Keratinocyte (primary cell): ENCODE data around the gene SPATS2L. TPM values are rescaled to one million over a fixed set of nuclear protein-coding genes. Genes with fewer than 3 reads are reported as not detected.

Experiments used
- DNase-seq: peaks from one replicate; pipeline ENCODE4 v3.0.0-alpha.2; 2011; ENCODE audit warnings: low read depth, missing footprints, low spot score
- FAIRE-seq: peaks from 2 replicates; lab custom pipeline; 2011; peaks lifted over from hg19 to GRCh38; lab: Jason Lieb, UNC
- H2AFZ ChIP-seq: 2 replicates; pipeline ENCODE4 v1.6.0; 2012; ENCODE audit warnings: low read length, control low read depth, inconsistent platforms; ENCODE audit not compliant: control insufficient read depth
- H3K27ac ChIP-seq: 2 replicates; pipeline ENCODE4 v1.5.1; 2011; ENCODE audit warnings: low read length; ENCODE audit not compliant: control insufficient read depth, insufficient read depth
- H3K27me3 ChIP-seq: 3 replicates; pipeline ENCODE4 v1.6.0; 2011; ENCODE audit warnings: low read length; ENCODE audit not compliant: control insufficient read depth, insufficient read depth; ENCODE audit errors: extremely low read depth
- H3K36me3 ChIP-seq, 2 experiments: 2 replicates in 1 of 2; 3 replicates in 1 of 2; pipeline ENCODE4 v1.5.1; 2011; ENCODE audit warnings: low read length in 2 of 2, mild to moderate bottlenecking in 1 of 2; ENCODE audit not compliant: control insufficient read depth in 2 of 2, insufficient read depth in 2 of 2; ENCODE audit errors: extremely low read depth in 1 of 2
- H3K4me1 ChIP-seq: 3 replicates; pipeline ENCODE4 v1.5.1; 2011; ENCODE audit warnings: low read length; ENCODE audit not compliant: control insufficient read depth, insufficient read depth; ENCODE audit errors: extremely low read depth
- H3K4me2 ChIP-seq: 3 replicates; pipeline ENCODE4 v1.6.0; 2011; ENCODE audit warnings: low read depth, low read length; ENCODE audit not compliant: control insufficient read depth, insufficient read depth; ENCODE audit errors: extremely low read depth
- H3K4me3 ChIP-seq, 3 experiments: fragments of 200-600 bp in 1 of 3; sonication (generic) in 1 of 3; 2 replicates in 2 of 3; 3 replicates in 1 of 3; pipeline ENCODE4 v1.5.1; 2011 to 2016; ENCODE audit warnings: low read length in 3 of 3, mild to moderate bottlenecking in 3 of 3, control low read depth in 2 of 3, inconsistent platforms in 1 of 3, low read depth in 1 of 3, mixed read lengths in 1 of 3, mixed run types in 1 of 3, moderate library complexity in 1 of 3; ENCODE audit not compliant: control insufficient read depth in 2 of 3, insufficient read depth in 2 of 3; ENCODE audit errors: extremely low read depth in 1 of 3
- H3K79me2 ChIP-seq: 2 replicates; pipeline ENCODE4 v1.6.0; 2012; ENCODE audit warnings: low read length; ENCODE audit not compliant: control insufficient read depth, insufficient read depth
- H3K9ac ChIP-seq: 3 replicates; pipeline ENCODE4 v1.6.0; 2011; ENCODE audit warnings: low read length; ENCODE audit not compliant: control insufficient read depth, insufficient read depth; ENCODE audit errors: extremely low read depth
- H3K9me1 ChIP-seq: 3 replicates; pipeline ENCODE4 v1.6.0; 2011; ENCODE audit warnings: low read length; ENCODE audit not compliant: control insufficient read depth, insufficient read depth; ENCODE audit errors: extremely low read depth
- H3K9me3 ChIP-seq: 2 replicates; pipeline ENCODE4 v1.5.1; 2012; ENCODE audit warnings: low read depth, low read length; ENCODE audit not compliant: control insufficient read depth
- H4K20me1 ChIP-seq: 3 replicates; pipeline ENCODE4 v1.6.0; 2011; ENCODE audit warnings: low read length; ENCODE audit not compliant: control insufficient read depth, insufficient read depth; ENCODE audit errors: extremely low read depth
- EZH2 ChIP-seq: IDR thresholded peaks from one replicate; pipeline ENCODE4 v1.6.1; 2012; ENCODE audit warnings: inconsistent platforms, mild to moderate bottlenecking, low read length, moderate library complexity
- dilution Hi-C: fragments of 300-500 bp; cut with MboI; formaldehyde crosslinking; loops from one replicate; pipeline ENCODE4 v1.7.0; 2020; ENCODE audit warnings: low sequenced_read_pairs; ENCODE audit not compliant: extremely low pct_ligation_motif_present
- polyA plus RNA-seq, 5 experiments: library from polyadenylated mRNA; depleted of rRNA in 3 of 5; stranded (reverse) in 3 of 5; stranded (forward) in 1 of 5; unstranded in 1 of 5; fragments of >200 nt; gene quantifications; 1 replicate in 1 of 5; 2 replicates in 3 of 5; 3 replicates in 1 of 5; pipeline versions ENCODE4 v1.2.1 to v1.2.3, GENCODE V29; 2011 to 2012; ENCODE audit warnings: missing spikeins in 2 of 5, low read depth in 1 of 5, low replicate concordance in 1 of 5
- TF ChIP-seq, protein P1 (sequence below), 3 experiments: IDR thresholded peaks in 1 of 3; conservative IDR thresholded peaks in 1 of 3; optimal IDR thresholded peaks in 1 of 3; 2 replicates in 2 of 3; 3 replicates in 1 of 3; pipeline versions ENCODE3 to v1.5.1; 2011; ENCODE audit warnings: low read length in 3 of 3, mild to moderate bottlenecking in 3 of 3, moderate library complexity in 2 of 3, control low read depth in 1 of 3, inconsistent platforms in 1 of 3; ENCODE audit not compliant: insufficient read depth in 2 of 3; ENCODE audit errors: extremely low read depth in 1 of 3

The SPATS2L gene
- polyA plus RNA-seq, 1 donor (not counting 4 experiments of a cell fraction or from before 2014, with no cell fraction given) = 95.3 TPM

DNA sequence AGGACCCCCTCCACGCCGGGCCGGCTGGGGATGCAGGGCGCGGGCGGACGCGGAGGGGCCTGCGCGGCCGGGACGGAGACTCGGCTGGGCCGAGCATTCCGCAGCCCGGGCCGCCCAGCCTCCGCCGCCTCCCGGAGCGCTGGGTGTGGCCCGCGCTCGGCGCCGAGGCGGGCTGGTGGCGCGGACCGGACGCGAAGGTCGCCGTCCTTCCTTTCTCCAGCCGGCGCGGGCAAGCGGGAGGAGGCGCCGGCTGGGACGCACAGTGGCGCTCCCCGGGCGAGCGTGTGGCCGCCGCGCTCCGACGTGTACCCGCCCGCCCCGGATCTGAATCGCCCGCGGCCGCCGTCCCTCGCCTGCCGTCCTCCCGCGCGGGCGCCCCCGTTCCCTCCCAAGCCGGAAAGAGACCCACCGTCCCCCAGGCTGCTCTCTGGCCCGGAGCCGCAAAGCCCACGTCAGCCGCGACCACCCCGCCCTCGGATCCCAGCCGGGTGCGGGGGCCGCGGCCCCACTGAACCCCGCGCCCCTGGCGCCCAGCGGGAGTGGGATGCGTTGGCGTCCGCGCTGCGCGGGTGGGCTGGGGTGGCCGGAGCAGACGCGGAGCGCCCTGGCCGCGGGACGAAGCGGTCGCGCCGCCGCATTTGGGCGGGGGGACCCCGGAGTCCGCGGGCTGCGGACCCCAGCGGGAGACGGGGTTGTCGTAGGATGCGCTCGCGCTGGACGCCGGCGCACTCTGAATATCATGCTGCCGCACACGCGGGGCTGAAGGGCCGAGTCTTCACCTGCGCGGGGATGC, 634 bp downstream of the SPATS2L start:
- dilution Hi-C loops = no loop called here
- peaks cover 40% of the 10 kb centered on the region for H3K4me1 ChIP-seq
- peak overlapping the region; percentile 70 to 74 (median 73) for H3K4me3 ChIP-seq
- no peaks in the 10 kb centered on the region for H3K36me3 ChIP-seq
- H3K27me3 ChIP-seq = no peaks in the 10 kb centered on the region
- FAIRE-seq (no peak), DNase-seq (no peak)
- peak overlapping the region; percentile 82 for H3K4me2 ChIP-seq
- H3K9me1 ChIP-seq = peaks cover 2% of the 10 kb centered on the region
- no peaks in the 10 kb centered on the region for H4K20me1 ChIP-seq
- TF ChIP-seq EZH2 = no peak
- TF ChIP-seq, protein P1, sequence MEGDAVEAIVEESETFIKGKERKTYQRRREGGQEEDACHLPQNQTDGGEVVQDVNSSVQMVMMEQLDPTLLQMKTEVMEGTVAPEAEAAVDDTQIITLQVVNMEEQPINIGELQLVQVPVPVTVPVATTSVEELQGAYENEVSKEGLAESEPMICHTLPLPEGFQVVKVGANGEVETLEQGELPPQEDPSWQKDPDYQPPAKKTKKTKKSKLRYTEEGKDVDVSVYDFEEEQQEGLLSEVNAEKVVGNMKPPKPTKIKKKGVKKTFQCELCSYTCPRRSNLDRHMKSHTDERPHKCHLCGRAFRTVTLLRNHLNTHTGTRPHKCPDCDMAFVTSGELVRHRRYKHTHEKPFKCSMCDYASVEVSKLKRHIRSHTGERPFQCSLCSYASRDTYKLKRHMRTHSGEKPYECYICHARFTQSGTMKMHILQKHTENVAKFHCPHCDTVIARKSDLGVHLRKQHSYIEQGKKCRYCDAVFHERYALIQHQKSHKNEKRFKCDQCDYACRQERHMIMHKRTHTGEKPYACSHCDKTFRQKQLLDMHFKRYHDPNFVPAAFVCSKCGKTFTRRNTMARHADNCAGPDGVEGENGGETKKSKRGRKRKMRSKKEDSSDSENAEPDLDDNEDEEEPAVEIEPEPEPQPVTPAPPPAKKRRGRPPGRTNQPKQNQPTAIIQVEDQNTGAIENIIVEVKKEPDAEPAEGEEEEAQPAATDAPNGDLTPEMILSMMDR (optimal IDR thresholded peaks at IDR 0.05 in 1 of 3, IDR thresholded peaks at IDR 0.05 in 1 of 3, conservative IDR thresholded peaks at IDR 0.05 in 1 of 3; ENCODE audit: extremely low read depth in 1 of 3, insufficient read depth in 2 of 3, low read length in 3 of 3) = no peak
- peak overlapping the region; percentile 67 for H3K27ac ChIP-seq
- H3K9ac ChIP-seq = peak overlapping the region; percentile 78
- H3K79me2 ChIP-seq = peaks cover 53% of the 10 kb centered on the region
- H3K9me3 ChIP-seq = no peaks in the 10 kb centered on the region
- H2AFZ ChIP-seq = peak overlapping the region; percentile 44

DNA sequence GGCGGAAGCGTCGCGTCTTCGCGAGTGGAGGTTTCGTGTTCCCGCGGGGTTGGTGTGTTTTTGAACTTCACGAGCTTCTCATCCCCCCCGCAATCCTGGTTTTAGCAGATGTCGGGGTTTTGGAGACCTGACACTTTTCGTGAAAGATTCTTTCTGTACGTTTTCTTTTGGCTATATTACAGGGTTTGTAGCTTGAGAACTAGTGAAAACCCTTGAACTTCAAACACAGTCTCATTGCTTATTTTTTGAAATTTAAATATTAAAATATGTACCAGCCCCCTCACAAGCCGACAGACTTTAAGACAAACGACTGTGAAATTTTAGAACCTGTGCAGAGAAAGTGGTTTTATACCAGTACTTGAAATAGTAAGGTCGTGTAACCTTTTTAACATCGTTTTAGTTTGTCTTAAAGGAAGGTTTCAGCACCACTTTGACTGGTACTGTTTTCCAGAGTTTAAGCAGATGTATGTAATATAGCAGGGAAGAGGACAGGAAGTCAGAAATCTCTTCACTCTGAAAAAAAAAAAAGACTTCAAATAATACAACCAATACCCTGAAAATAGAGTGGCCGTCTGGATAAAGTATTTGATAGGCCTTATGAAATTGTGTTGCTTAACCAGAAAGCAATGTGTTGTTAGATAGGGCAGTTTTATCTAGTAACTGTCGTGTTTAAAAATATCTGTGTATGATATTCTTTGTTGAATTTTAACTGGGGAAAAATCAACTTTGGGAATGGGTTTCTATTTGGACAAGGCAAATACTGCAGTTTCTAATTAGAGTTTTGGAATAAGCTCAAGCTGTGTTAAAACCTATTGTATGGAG, 1.4 kb downstream of the SPATS2L start:
- no peak for DNase-seq
- Histone ChIP-seq H3K4me1 (peaks cover 33% of the 10 kb centered on the region), H3K27ac (peak overlapping the region; percentile 67), H2AFZ (peak overlapping the region; percentile 44), H4K20me1 (no peaks in the 10 kb centered on the region), H3K4me2 (peak overlapping the region; percentile 82), H3K27me3 (no peaks in the 10 kb centered on the region), H3K4me3 (peak overlapping the region; percentile 70 to 74 (median 73)), H3K36me3 (no peaks in the 10 kb centered on the region), H3K9ac (peak overlapping the region; percentile 78), H3K9me3 (no peaks in the 10 kb centered on the region), H3K9me1 (peaks cover 2% of the 10 kb centered on the region), H3K79me2 (peaks cover 61% of the 10 kb centered on the region)
- TF ChIP-seq EZH2 = no peak
- TF ChIP-seq, protein P1 (optimal IDR thresholded peaks at IDR 0.05 in 1 of 3, IDR thresholded peaks at IDR 0.05 in 1 of 3, conservative IDR thresholded peaks at IDR 0.05 in 1 of 3; ENCODE audit: extremely low read depth in 1 of 3, insufficient read depth in 2 of 3, low read length in 3 of 3) = no peak
- dilution Hi-C loops = no loop called here
- FAIRE-seq = no peak
